Ovary (tissue), 3 donors: ENCODE data around the gene LOXL1.

Source experiments
- CTCF ChIP-seq, 3 donors: fragments of 450-650 bp in 2 of 3; fragments of 200-600 bp in 1 of 3; IDR thresholded peaks; one replicate each; pipeline versions ENCODE4 v1.5.1 to v1.8.0; 2016 to 2022; ENCODE audit warnings: antibody characterized with exemption in 3 of 3, mild to moderate bottlenecking in 1 of 3
- EP300 ChIP-seq: sonication (generic); formaldehyde crosslinking; IDR thresholded peaks from one replicate; pipeline ENCODE4 v1.6.1; 2017; ENCODE audit warnings: antibody characterized with exemption
- POLR2A ChIP-seq: fragments of 450-650 bp; IDR thresholded peaks from one replicate; pipeline ENCODE4 v1.6.1; 2017; ENCODE audit warnings: antibody characterized with exemption, mild to moderate bottlenecking, moderate library complexity
- donor health status: DM: no; HTN: no; CAD: no.

GRCh38 chr15:73921254-73921925, 4.9 kb upstream of the LOXL1 start:
- no peak for TF ChIP-seq CTCF (IDR thresholded peaks at IDR 0.05)
- no peak for TF ChIP-seq POLR2A
- no peak for TF ChIP-seq EP300
